Liver (tissue), 9 donors: ENCODE data around the gene MARCHF2. TPM values are rescaled to one million over a fixed set of nuclear protein-coding genes. Genes with fewer than 3 reads are reported as not detected.

Source experiments
- DNase-seq: peaks from one replicate; pipeline ENCODE4 v3.0.0-alpha.2; 2017; ENCODE audit warnings: low spot score
- H3K27ac ChIP-seq, 2 donors: one replicate each; pipeline ENCODE4 v1.7.0; 2013; ENCODE audit warnings: inconsistent platforms in 2 of 2, low read length in 2 of 2, control low read depth in 1 of 2, low read depth in 1 of 2, mild to moderate bottlenecking in 1 of 2
- H3K27me3 ChIP-seq, 4 donors: one replicate each; pipeline versions ENCODE4 v1.6.1 to v1.7.0; 2013; ENCODE audit warnings: low read length in 3 of 4, inconsistent platforms in 1 of 4, mild to moderate bottlenecking in 1 of 4, moderate library complexity in 1 of 4; ENCODE audit not compliant: control insufficient read depth in 4 of 4, insufficient read depth in 4 of 4
- H3K36me3 ChIP-seq, 4 donors: one replicate each; pipeline versions ENCODE4 v1.6.1 to v1.7.0; 2013; ENCODE audit warnings: low read length in 3 of 4, mild to moderate bottlenecking in 3 of 4, low read depth in 1 of 4, moderate library complexity in 1 of 4; ENCODE audit not compliant: control insufficient read depth in 4 of 4, insufficient read depth in 3 of 4
- H3K4me1 ChIP-seq, 4 donors: one replicate each; pipeline versions ENCODE4 v1.6.1 to v1.7.0; 2013; ENCODE audit warnings: low read length in 3 of 4, mild to moderate bottlenecking in 3 of 4, moderate library complexity in 1 of 4; ENCODE audit not compliant: control insufficient read depth in 4 of 4, insufficient read depth in 4 of 4
- H3K4me3 ChIP-seq, 3 donors: one replicate each; pipeline versions ENCODE4 v1.6.1 to v1.7.0; 2013; ENCODE audit warnings: low read length in 3 of 3, control low read depth in 1 of 3, low read depth in 1 of 3, mild to moderate bottlenecking in 1 of 3
- H3K9ac ChIP-seq, 2 donors: one replicate each; pipeline ENCODE4 v1.7.0; 2013; ENCODE audit warnings: low read length in 2 of 2, mild to moderate bottlenecking in 2 of 2, moderate library complexity in 2 of 2, control low read depth in 1 of 2, low read depth in 1 of 2
- H3K9me3 ChIP-seq, 4 donors: one replicate each; pipeline versions ENCODE4 v1.6.1 to v1.7.0; 2013; ENCODE audit warnings: low read length in 3 of 4; ENCODE audit not compliant: control insufficient read depth in 4 of 4
- ATF3 ChIP-seq: IDR thresholded peaks from 2 replicates; pipeline ENCODE4 v1.6.1; 2016; ENCODE audit warnings: antibody characterized with exemption
- EGR1 ChIP-seq, 2 donors: IDR thresholded peaks; 2 replicates each; pipeline ENCODE4 v1.6.1; 2016 to 2018; ENCODE audit warnings: antibody characterized with exemption in 2 of 2, low read depth in 2 of 2
- FOXA1 ChIP-seq: IDR thresholded peaks from 2 replicates; pipeline ENCODE4 v1.6.1; 2016; ENCODE audit warnings: antibody characterized with exemption
- FOXA2 ChIP-seq: IDR thresholded peaks from 2 replicates; pipeline ENCODE4 v1.6.1; 2016; ENCODE audit warnings: antibody characterized with exemption
- GABPA ChIP-seq, 2 donors: IDR thresholded peaks in 1 of 2; conservative IDR thresholded peaks in 1 of 2; 2 replicates each; pipeline ENCODE4 v1.6.1; 2016; ENCODE audit warnings: antibody characterized with exemption in 2 of 2, mild to moderate bottlenecking in 1 of 2, moderate library complexity in 1 of 2
- HNF4A ChIP-seq, 2 donors: conservative IDR thresholded peaks; 2 replicates each; pipeline ENCODE4 v1.6.1; 2016; ENCODE audit warnings: antibody characterized with exemption in 2 of 2, mild to moderate bottlenecking in 2 of 2
- HNF4G ChIP-seq: IDR thresholded peaks from 2 replicates; pipeline ENCODE4 v1.6.1; 2016; ENCODE audit warnings: antibody characterized with exemption
- JUND ChIP-seq, 2 donors: IDR thresholded peaks; 2 replicates each; pipeline ENCODE4 v1.6.1; 2016; ENCODE audit warnings: antibody characterized with exemption in 2 of 2
- NR2F2 ChIP-seq: IDR thresholded peaks from 2 replicates; pipeline ENCODE4 v1.6.1; 2016; ENCODE audit warnings: antibody characterized with exemption
- RAD21 ChIP-seq, 2 donors: IDR thresholded peaks; 2 replicates each; pipeline ENCODE4 v1.6.1; 2016; ENCODE audit warnings: antibody characterized with exemption in 2 of 2, mild to moderate bottlenecking in 2 of 2
- RXRA ChIP-seq, 2 donors: IDR thresholded peaks; 2 replicates each; pipeline ENCODE4 v1.6.1; 2017 to 2018; ENCODE audit warnings: antibody characterized with exemption in 2 of 2, mild to moderate bottlenecking in 1 of 2
- SP1 ChIP-seq: IDR thresholded peaks from 2 replicates; pipeline ENCODE4 v1.6.1; 2018; ENCODE audit warnings: antibody characterized with exemption, mild to moderate bottlenecking
- TAF1 ChIP-seq: conservative IDR thresholded peaks from 2 replicates; pipeline ENCODE4 v1.6.1; 2016; ENCODE audit warnings: antibody characterized with exemption, mild to moderate bottlenecking
- YY1 ChIP-seq: IDR thresholded peaks from 2 replicates; pipeline ENCODE4 v1.6.1; 2016; ENCODE audit warnings: antibody characterized with exemption, mild to moderate bottlenecking
- WGBS: extraction: QIAGEN DNeasy Blood & Tissue Kit; methylation state at CpG from one replicate; pipeline ENCODE4 v1.1.7; 2013; 5-methylcytosine and 5-hydroxymethylcytosine counted together
- polyA plus RNA-seq, 2 donors: library from polyadenylated mRNA; stranded (reverse) in 1 of 2; unstranded in 1 of 2; fragments of 200-250 nt in 1 of 2; fragments of >200 nt in 1 of 2; fragmentation: Nextera tagmentation in 1 of 2; extraction: Ambion mirVana in 1 of 2; gene quantifications; one replicate each; pipeline versions ENCODE4 v1.2.1 to v1.2.3, GENCODE V29; 2013 to 2015
- total RNA-seq, 2 donors: library from RNA; depleted of rRNA; stranded (reverse); fragments of >200 nt; gene quantifications; one replicate each; pipeline ENCODE4 v1.2.3, GENCODE V29; 2014
- TF ChIP-seq, protein P1 (sequence below): fragments of 150-350 bp; IDR thresholded peaks from 2 replicates; pipeline ENCODE4 v1.5.1; 2017; ENCODE audit warnings: improper control_type of control experiment, low read depth, low read length; ENCODE audit not compliant: missing input control
- TF ChIP-seq, protein P2 (sequence below): IDR thresholded peaks from 2 replicates; pipeline ENCODE4 v1.6.1; 2016; ENCODE audit warnings: antibody characterized with exemption
- TF ChIP-seq, protein P3 (sequence below): IDR thresholded peaks from 2 replicates; pipeline ENCODE4 v1.6.1; 2016; ENCODE audit warnings: antibody characterized with exemption
- TF ChIP-seq, protein P4 (sequence below): IDR thresholded peaks from 2 replicates; pipeline ENCODE4 v1.6.1; 2016; ENCODE audit warnings: antibody characterized with exemption, mild to moderate bottlenecking
- donor health status: healthy.
- donor health status: healthy.
- donor health status: healthy.
- donor health status: healthy.
- donor health status: healthy.

Gene MARCHF2
- total and polyA plus RNA-seq, 4 donors: 21.6 to 89.5 (median 58.8) TPM

DNA sequence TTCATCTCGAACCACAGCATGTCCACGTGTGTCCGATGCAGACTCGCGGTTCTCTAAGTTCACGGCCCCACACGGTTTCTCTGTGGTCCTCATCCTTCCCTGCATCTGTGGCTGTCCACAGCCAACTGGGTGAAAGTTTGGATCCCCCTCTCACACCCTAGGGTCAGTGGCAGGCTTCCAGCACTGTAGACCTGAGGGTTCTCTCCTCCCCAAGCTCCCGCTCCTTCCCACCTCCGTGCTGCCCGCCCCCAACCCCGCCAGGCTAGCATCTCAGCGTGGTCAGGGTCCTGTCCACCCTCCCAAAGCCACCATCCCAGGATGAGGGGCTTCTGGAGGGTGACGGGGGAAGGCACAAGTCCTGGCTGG, 46.2 kb upstream of the MARCHF2 start:
- H3K4me3 ChIP-seq: peak overlapping the region in 1 of 3 donors; percentile 83
- H3K9ac ChIP-seq: no peak overlapping the region
- 36% methylated on average over 13 of the region's 13 CpGs for WGBS
- TF ChIP-seq HNF4A (conservative IDR thresholded peaks at IDR 0.05) (no peak), RXRA (IDR thresholded peaks at IDR 0.05) (no peak), GABPA (IDR thresholded peaks at IDR 0.05 in 1 of 2, conservative IDR thresholded peaks at IDR 0.05 in 1 of 2) (no peak), TAF1 (no peak), NR2F2 (no peak), FOXA2 (no peak), SP1 (no peak), EGR1 (IDR thresholded peaks at IDR 0.05; ENCODE audit: low read depth in 2 of 2) (no peak), YY1 (no peak), JUND (IDR thresholded peaks at IDR 0.05) (peak in 1 of 2 donors; percentile 37), ATF3 (no peak), RAD21 (IDR thresholded peaks at IDR 0.05) (peak in 1 of 2 donors; percentile 3), FOXA1 (no peak), HNF4G (no peak)
- TF ChIP-seq, protein P1, sequence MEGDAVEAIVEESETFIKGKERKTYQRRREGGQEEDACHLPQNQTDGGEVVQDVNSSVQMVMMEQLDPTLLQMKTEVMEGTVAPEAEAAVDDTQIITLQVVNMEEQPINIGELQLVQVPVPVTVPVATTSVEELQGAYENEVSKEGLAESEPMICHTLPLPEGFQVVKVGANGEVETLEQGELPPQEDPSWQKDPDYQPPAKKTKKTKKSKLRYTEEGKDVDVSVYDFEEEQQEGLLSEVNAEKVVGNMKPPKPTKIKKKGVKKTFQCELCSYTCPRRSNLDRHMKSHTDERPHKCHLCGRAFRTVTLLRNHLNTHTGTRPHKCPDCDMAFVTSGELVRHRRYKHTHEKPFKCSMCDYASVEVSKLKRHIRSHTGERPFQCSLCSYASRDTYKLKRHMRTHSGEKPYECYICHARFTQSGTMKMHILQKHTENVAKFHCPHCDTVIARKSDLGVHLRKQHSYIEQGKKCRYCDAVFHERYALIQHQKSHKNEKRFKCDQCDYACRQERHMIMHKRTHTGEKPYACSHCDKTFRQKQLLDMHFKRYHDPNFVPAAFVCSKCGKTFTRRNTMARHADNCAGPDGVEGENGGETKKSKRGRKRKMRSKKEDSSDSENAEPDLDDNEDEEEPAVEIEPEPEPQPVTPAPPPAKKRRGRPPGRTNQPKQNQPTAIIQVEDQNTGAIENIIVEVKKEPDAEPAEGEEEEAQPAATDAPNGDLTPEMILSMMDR: no peak
- TF ChIP-seq, protein P2, sequence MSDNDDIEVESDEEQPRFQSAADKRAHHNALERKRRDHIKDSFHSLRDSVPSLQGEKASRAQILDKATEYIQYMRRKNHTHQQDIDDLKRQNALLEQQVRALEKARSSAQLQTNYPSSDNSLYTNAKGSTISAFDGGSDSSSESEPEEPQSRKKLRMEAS: peak; percentile 9
- TF ChIP-seq, protein P3, sequence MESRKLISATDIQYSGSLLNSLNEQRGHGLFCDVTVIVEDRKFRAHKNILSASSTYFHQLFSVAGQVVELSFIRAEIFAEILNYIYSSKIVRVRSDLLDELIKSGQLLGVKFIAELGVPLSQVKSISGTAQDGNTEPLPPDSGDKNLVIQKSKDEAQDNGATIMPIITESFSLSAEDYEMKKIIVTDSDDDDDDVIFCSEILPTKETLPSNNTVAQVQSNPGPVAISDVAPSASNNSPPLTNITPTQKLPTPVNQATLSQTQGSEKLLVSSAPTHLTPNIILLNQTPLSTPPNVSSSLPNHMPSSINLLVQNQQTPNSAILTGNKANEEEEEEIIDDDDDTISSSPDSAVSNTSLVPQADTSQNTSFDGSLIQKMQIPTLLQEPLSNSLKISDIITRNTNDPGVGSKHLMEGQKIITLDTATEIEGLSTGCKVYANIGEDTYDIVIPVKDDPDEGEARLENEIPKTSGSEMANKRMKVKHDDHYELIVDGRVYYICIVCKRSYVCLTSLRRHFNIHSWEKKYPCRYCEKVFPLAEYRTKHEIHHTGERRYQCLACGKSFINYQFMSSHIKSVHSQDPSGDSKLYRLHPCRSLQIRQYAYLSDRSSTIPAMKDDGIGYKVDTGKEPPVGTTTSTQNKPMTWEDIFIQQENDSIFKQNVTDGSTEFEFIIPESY: no peak
- TF ChIP-seq, protein P4, sequence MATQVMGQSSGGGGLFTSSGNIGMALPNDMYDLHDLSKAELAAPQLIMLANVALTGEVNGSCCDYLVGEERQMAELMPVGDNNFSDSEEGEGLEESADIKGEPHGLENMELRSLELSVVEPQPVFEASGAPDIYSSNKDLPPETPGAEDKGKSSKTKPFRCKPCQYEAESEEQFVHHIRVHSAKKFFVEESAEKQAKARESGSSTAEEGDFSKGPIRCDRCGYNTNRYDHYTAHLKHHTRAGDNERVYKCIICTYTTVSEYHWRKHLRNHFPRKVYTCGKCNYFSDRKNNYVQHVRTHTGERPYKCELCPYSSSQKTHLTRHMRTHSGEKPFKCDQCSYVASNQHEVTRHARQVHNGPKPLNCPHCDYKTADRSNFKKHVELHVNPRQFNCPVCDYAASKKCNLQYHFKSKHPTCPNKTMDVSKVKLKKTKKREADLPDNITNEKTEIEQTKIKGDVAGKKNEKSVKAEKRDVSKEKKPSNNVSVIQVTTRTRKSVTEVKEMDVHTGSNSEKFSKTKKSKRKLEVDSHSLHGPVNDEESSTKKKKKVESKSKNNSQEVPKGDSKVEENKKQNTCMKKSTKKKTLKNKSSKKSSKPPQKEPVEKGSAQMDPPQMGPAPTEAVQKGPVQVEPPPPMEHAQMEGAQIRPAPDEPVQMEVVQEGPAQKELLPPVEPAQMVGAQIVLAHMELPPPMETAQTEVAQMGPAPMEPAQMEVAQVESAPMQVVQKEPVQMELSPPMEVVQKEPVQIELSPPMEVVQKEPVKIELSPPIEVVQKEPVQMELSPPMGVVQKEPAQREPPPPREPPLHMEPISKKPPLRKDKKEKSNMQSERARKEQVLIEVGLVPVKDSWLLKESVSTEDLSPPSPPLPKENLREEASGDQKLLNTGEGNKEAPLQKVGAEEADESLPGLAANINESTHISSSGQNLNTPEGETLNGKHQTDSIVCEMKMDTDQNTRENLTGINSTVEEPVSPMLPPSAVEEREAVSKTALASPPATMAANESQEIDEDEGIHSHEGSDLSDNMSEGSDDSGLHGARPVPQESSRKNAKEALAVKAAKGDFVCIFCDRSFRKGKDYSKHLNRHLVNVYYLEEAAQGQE: no peak
- peak overlapping the region; percentile 78 to 85 for H3K27ac ChIP-seq
- DNase-seq: no peak
- H3K36me3 ChIP-seq: peaks cover 0 to 12% (median 3%) of the 10 kb centered on the region in 4 donors
- H3K27me3 ChIP-seq: no peaks in the 10 kb centered on the region
- no peaks in the 10 kb centered on the region for H3K9me3 ChIP-seq
- peaks cover 15 to 67% (median 44%) of the 10 kb centered on the region in 4 donors for H3K4me1 ChIP-seq
